Endodermal cell (in vitro differentiated cells): Measurements from ENCODE around the gene IFNL4. TPM values are rescaled to one million over a fixed set of nuclear protein-coding genes. Genes with fewer than 3 reads are reported as not detected.
A peak's percentile ranks its signal among the peaks of the same experiment; 100 is the strongest.
"Not testable (repeated sequence)": the region's sequence is repeated elsewhere in the genome, so short reads cannot be mapped to it uniquely, and the experiment has no call there.

Experiments
- DNase-seq: peaks from one replicate; pipeline ENCODE4 v3.0.0-alpha.2; 2017
- H3K27ac ChIP-seq: 2 replicates; pipeline ENCODE4 v1.5.1; 2013; ENCODE audit warnings: mild to moderate bottlenecking, low read depth, low read length, moderate library complexity
- H3K27me3 ChIP-seq: 2 replicates; pipeline ENCODE4 v1.6.1; 2013; ENCODE audit warnings: mild to moderate bottlenecking, low read length, moderate library complexity; ENCODE audit not compliant: insufficient read depth, control insufficient read depth, poor library complexity, severe bottlenecking
- H3K36me3 ChIP-seq: 2 replicates; pipeline ENCODE4 v1.7.0; 2013; ENCODE audit warnings: mild to moderate bottlenecking, low read length, moderate library complexity; ENCODE audit not compliant: control insufficient read depth, insufficient read depth
- H3K4me1 ChIP-seq: one replicate; pipeline ENCODE4 v1.7.0; 2013; ENCODE audit warnings: low read length; ENCODE audit not compliant: control insufficient read depth, insufficient read depth
- H3K4me3 ChIP-seq: 2 replicates; pipeline ENCODE4 v1.5.1; 2013; ENCODE audit warnings: mild to moderate bottlenecking, low read length, moderate library complexity
- H3K9ac ChIP-seq: 2 replicates; pipeline ENCODE4 v1.6.1; 2013; ENCODE audit warnings: mild to moderate bottlenecking, low read length, moderate library complexity; ENCODE audit not compliant: poor library complexity, severe bottlenecking; ENCODE audit errors: extremely low read depth
- H3K9me3 ChIP-seq: 2 replicates; pipeline ENCODE4 v1.6.1; 2013; ENCODE audit warnings: mild to moderate bottlenecking, low read length, moderate library complexity; ENCODE audit not compliant: control insufficient read depth
- H3K27ac Mint-ChIP-seq: 2 replicates; pipeline ENCODE4 v1.8.0; 2020; ENCODE audit warnings: mixed read lengths
- H3K27me3 Mint-ChIP-seq: 2 replicates; pipeline ENCODE4 v1.8.0; 2021; ENCODE audit warnings: mild to moderate bottlenecking, mixed read lengths; ENCODE audit not compliant: insufficient read depth
- H3K36me3 Mint-ChIP-seq: 2 replicates; pipeline ENCODE4 v1.8.0; 2020; ENCODE audit warnings: low read depth, mixed read lengths
- H3K4me1 Mint-ChIP-seq: 2 replicates; pipeline ENCODE4 v1.8.0; 2020; ENCODE audit warnings: mixed read lengths
- H3K4me3 Mint-ChIP-seq: 2 replicates; pipeline ENCODE4 v1.8.0; 2020; ENCODE audit warnings: mild to moderate bottlenecking, moderate library complexity, mixed read lengths
- H3K9me3 Mint-ChIP-seq: 2 replicates; pipeline ENCODE4 v1.8.0; 2020; ENCODE audit warnings: mild to moderate bottlenecking, mixed read lengths
- WGBS, 2 experiments: methylation state at CpG; one replicate each; pipeline versions ENCODE4 v1.1.5 to v1.1.7; 2013; ENCODE audit warnings: missing lambda C conversion rate in 2 of 2, mixed read lengths in 1 of 2; ENCODE audit not compliant: insufficient coverage in 1 of 2, insufficient read length in 1 of 2; 5-methylcytosine and 5-hydroxymethylcytosine counted together
- total RNA-seq, 2 donors: library from RNA; stranded (reverse); fragmentation: NEBNext Ultra II Directional in 1 of 2; extraction: Animal tissue kit (Norgen Biotek cat#: 25700) in 1 of 2; gene quantifications; 2 replicates in 1 of 2; 3 replicates in 1 of 2; pipeline ENCODE4 v1.2.1, GENCODE V29; 2021
- TF ChIP-seq, protein P1 (sequence below): fragments of 200-600 bp; sonication (generic); conservative IDR thresholded peaks from 2 replicates; pipeline ENCODE4 v1.5.0; 2021; ENCODE audit warnings: antibody characterized with exemption, mild to moderate bottlenecking

Gene IFNL4
- total RNA-seq, 2 donors from 2014 or later = not detected

DNA sequence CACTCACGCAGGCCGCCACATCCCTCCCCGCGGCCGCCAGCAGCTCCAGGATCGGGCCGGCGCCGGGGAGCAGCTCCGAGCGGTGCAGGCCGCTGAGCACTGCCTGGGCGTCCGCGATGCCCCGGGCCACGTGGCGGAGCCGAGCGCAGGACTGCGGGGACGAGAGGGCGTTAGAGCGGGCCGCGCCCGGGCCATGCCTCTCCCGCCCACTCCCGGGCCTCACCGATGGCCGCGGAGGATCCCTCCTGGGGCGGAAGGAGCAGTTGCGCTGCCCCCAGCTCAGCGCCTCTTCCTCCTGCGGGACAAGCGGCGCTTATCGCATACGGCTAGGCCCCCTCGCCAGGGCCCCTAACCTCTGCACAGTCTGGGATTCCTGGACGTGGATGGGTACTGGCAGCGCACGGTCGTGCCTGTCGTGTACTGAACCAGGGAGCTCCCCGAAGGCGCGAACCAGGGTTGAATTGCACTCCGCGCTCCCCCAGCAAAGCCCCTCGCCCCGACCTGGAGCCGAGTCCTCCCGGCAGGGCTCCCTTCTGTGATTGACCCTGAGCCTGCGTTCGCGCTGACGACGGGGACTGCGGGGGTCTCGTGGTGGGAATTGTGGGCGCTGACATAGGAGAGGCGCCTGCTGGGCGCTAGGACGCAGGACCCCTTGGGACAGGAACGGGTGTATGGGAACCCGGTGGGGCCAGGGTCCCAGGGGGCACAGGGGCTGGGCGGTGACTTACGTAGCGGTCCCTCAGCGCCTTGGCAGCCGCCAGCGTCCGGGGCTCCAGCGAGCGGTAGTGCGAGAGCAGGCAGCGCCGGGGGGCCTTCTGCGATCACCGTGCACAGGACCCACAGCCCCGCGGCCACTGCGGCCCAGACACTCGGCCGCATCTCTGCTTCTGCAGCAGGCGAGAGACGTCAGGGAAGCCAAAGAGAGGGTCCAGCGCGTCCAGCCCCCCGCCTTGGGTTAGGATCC lies 673 bp downstream of the IFNL4 start:
- Mint-ChIP-seq H3K9me3 (no peaks in the 10 kb centered on the region), H3K4me1 (no peaks in the 10 kb centered on the region), H3K36me3 (no peaks in the 10 kb centered on the region), H3K27ac (no peak overlapping the region), H3K4me3 (no peak overlapping the region), H3K27me3 (peaks cover 79% of the 10 kb centered on the region)
- Histone ChIP-seq H3K4me3 (no peak overlapping the region), H3K9me3 (no peaks in the 10 kb centered on the region), H3K9ac (no peak overlapping the region), H3K27ac (no peak overlapping the region), H3K27me3 (peaks cover 52% of the 10 kb centered on the region), H3K4me1 (no peaks in the 10 kb centered on the region), H3K36me3 (no peaks in the 10 kb centered on the region)
- TF ChIP-seq, protein P1, sequence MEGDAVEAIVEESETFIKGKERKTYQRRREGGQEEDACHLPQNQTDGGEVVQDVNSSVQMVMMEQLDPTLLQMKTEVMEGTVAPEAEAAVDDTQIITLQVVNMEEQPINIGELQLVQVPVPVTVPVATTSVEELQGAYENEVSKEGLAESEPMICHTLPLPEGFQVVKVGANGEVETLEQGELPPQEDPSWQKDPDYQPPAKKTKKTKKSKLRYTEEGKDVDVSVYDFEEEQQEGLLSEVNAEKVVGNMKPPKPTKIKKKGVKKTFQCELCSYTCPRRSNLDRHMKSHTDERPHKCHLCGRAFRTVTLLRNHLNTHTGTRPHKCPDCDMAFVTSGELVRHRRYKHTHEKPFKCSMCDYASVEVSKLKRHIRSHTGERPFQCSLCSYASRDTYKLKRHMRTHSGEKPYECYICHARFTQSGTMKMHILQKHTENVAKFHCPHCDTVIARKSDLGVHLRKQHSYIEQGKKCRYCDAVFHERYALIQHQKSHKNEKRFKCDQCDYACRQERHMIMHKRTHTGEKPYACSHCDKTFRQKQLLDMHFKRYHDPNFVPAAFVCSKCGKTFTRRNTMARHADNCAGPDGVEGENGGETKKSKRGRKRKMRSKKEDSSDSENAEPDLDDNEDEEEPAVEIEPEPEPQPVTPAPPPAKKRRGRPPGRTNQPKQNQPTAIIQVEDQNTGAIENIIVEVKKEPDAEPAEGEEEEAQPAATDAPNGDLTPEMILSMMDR = no peak
- peak; percentile 79 for DNase-seq
- WGBS, 2 experiments = 18 to 24% methylated on average over 66 to 92 of the region's 92 CpGs

DNA sequence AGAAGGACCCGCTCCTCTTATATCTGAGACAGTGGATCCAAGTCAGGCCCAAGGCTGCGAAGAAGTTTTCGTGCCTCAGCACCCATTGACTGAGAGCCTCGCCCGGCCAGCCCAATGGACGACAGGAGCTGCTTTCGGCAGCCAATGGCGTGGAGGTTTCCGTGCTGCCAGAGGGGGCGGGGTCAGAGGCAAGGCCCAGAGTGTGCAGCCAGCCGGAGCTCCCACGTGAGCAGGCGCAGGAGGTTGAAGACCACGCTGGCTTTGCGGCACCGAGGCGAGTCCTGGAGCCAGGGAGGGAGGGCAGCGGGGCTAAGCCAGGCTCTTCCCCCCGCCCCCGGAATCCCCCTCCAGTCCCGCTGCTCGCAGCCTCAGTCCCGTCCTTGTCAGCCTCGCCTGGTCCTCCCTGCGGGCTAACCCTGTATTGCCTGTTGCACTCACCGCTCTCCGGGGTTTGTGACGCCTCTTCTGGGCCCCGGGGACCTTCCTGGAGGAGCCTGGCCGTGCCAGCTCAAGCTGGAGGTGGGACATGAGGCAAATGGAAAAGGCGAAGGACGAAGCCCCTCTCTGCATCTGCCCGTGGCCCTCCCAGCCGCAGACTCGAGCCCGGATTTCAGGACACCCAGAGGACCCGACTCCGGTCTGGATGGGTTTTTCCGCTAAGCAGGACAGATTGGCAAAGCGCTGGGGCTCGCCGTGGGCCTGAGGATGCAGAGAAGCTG lies 1.5 kb downstream of the IFNL4 start:
- Histone ChIP-seq H3K4me3 (no peak overlapping the region), H3K36me3 (no peaks in the 10 kb centered on the region), H3K9me3 (no peaks in the 10 kb centered on the region), H3K27me3 (peaks cover 52% of the 10 kb centered on the region), H3K27ac (no peak overlapping the region), H3K4me1 (no peaks in the 10 kb centered on the region), H3K9ac (no peak overlapping the region)
- Mint-ChIP-seq H3K4me1 (no peaks in the 10 kb centered on the region), H3K4me3 (no peak overlapping the region), H3K9me3 (no peaks in the 10 kb centered on the region), H3K27me3 (peaks cover 76% of the 10 kb centered on the region), H3K27ac (no peak overlapping the region), H3K36me3 (no peaks in the 10 kb centered on the region)
- TF ChIP-seq, protein P1 = no peak
- peak; percentile 90 for DNase-seq
- 26 to 29% methylated on average over 37 to 42 of the region's 42 CpGs for WGBS, 2 experiments

DNA sequence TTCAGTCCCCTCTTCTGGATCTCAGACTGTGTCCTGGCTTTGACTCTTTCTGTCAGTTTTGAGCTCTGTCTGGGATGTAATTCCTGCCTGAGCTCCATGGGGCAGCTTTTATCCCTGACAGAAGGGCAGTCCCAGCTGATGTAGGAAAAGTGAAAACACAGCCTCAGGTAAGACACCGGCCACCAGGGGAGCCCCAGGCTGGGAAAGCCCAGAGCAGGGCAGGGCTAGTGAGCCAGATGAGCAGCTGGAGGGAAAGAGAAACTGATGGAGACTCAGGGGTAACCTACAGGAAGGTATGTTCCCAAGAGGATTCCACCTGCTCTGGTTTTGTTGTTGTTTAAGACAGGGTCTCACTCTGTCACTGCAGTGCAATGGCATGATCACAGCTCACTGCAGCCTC lies 3.5 kb downstream of the IFNL4 start:
- no CpG with 5 or more reads among the region's 1 CpG for WGBS, 2 experiments
- H3K4me3 ChIP-seq, H3K36me3 Mint-ChIP-seq, H3K27ac Mint-ChIP-seq, H3K9me3 Mint-ChIP-seq, H3K27ac ChIP-seq, H3K36me3 ChIP-seq, H3K4me1 ChIP-seq, H3K9me3 ChIP-seq, H3K9ac ChIP-seq, DNase-seq, H3K4me3 Mint-ChIP-seq, H3K4me1 Mint-ChIP-seq: not testable (repeated sequence)
- TF ChIP-seq, protein P1 = peak; percentile 27
- peaks cover 69% of the 10 kb centered on the region for H3K27me3 Mint-ChIP-seq
- peaks cover 42% of the 10 kb centered on the region for H3K27me3 ChIP-seq

DNA sequence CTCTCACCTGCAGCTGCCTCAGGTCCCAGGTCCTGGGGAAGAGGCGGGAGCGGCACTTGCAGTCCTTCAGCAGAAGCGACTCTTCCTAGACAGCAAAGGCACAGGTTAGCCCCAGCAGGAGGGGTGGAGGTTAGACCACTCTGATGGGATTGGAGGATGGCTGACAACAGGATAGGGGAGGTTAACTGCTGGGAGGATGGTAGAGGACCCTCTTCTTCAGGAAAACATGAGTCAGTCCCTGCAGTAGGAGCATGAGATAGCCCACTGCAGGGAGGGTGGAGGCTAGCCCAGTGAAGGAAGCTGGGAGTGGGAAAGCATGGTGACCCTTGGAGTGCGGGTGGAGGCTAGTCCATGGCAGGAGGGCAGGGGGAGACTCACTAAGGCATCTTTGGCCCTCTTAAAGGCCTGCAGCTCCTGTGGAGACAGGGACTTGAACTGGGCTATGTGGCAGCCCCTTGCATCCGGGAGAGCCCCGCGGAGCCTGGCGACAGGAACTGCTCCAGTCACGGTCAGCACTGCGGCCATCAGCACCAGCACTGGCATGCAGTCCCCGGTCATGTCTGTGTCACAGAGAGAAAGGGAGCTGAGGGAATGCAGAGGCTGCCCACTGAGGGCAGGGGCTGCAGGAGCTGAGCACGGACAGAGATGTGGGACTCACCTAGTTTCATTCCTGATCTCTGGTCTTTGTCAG lies 4.1 kb downstream of the IFNL4 start, which contains the start of gene IFNL3:
IFNL3 (minus strand) TSS at position 597 of the 691 bp plus-strand sequence; CDS start at position 558, 39 bp downstream.
- not testable (repeated sequence) for DNase-seq, H3K36me3 ChIP-seq, H3K27ac ChIP-seq, H3K27ac Mint-ChIP-seq, H3K36me3 Mint-ChIP-seq, H3K9ac ChIP-seq, H3K4me3 ChIP-seq, H3K9me3 Mint-ChIP-seq, H3K4me3 Mint-ChIP-seq, H3K4me1 Mint-ChIP-seq, H3K4me1 ChIP-seq, H3K9me3 ChIP-seq
- peaks cover 35% of the 10 kb centered on the region for H3K27me3 ChIP-seq
- H3K27me3 Mint-ChIP-seq = peaks cover 68% of the 10 kb centered on the region
- 77 to 89% methylated on average over 3 to 11 of the region's 12 CpGs for WGBS, 2 experiments
